NCI-H1694 treated with DMSO at 0.1 percent for 48 hours (cell line): ENCODE data around the gene RARRES1.

ENCODE experiments used
- DNase-seq: peaks from one replicate; lab custom pipeline; 2025; lab: John Stamatoyannopoulos, UW

RARRES1 gene

DNA sequence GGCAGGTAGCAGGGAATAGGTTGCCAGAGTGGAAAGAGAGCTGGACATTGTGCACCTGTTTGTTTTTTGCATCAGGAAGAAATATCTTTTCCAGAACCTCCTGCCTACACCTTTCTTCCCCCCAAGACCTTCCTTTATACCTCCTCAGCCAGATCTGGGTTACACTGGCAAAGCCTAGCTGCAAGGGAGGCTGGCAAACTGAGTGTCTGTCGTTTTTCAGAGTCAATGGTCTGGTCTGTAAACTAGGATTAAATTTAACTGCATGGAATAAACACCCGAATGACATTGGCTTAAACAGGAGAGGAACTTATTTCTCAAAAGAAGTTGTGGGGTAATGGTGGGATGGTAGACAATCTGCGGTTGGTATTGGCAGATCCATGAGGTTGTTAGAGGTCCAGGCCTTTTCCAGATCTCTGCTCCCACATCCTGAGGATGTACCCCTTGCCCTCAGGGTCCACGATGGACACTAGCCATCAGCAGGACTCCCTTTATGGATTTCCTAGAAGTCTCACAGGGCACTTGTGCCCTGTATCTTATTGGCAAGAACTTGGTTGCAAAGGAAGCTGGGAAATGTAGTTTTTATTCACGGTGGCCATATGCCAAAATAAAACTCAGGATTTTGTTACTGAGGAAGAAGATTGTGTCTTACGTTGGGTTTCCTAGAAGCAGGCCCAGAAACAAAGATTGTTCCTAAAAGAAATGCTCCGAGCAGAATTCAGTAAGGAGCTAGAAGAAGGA lies 3.2 kb upstream of the RARRES1 start:
- no peak for DNase-seq

DNA sequence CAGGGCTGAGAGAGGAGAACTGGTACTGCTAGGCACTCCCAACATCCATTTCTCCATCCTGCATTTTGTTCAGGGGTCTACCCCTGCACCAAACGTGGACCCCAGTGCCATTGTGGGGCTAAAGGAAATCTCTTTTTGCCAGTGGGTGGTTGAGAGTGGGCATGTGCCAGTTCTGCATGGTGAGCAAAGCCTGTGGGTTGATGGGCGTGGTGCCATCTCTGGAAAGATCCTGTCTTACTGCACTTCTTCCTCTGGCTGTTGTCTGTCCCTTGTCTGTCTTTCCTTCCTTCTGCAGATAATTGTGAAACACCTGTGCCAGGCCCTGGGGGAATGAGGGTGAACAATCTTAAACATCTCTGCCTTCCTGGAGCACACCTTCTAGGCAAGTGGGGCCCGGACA lies 1.4 kb upstream of the RARRES1 start:
- DNase-seq = no peak

DNA sequence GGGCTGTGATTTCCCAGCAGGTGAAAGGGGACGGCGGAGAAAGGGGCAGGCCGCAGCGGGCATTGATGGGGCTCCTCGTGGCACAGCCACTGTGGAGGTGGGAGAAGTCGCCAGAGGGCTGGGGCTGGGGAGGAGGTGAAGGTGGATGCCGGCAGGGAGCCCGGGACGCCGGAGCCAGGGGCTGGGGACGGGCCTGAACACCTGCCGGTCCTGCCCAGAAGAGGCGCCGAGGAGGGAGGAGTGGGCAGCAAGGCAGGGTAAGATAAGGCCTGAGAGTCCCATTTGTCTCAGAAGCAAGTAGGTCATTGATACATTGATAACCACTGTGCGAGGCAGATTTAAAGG lies 571 bp upstream of the RARRES1 start:
- no peak for DNase-seq

DNA sequence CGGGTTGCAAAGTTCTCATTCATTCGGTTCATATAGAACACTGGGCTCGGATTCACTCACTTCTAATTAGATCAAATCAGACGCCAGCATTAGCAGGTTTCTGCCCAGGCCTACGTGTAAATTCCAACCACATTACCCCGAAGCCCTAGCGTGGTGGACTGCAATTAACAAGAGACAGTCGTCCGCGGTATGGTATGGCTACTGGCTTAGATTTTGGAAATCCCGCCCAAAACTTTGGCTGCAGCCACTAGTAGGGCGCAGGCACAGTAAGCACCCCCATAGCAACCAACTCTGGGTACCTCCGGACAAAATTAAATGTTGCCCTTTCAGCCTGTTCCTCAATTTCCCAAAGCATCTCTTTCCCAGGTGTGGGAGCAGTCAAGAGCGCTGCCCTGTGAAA lies 771 bp downstream of the RARRES1 start:
- DNase-seq = no peak

DNA sequence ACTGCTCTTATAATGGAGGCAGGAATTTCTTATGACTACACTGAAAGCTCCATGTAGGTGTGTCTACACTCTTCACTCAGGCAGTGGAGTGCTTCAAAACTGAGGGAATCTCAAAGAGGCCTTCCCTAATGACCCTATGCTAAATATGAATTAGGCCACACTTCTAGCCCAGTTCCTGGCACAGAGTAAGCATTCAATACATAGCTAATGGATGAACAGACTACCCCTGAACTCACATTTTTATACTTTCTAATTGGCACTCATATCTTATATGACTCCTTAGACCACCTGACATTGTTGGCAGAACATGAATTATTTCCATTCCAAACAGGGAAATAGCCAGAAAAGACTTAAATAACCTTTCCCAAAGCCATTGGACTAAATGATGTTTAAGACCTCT lies 3.4 kb downstream of the RARRES1 start:
- no peak for DNase-seq

DNA sequence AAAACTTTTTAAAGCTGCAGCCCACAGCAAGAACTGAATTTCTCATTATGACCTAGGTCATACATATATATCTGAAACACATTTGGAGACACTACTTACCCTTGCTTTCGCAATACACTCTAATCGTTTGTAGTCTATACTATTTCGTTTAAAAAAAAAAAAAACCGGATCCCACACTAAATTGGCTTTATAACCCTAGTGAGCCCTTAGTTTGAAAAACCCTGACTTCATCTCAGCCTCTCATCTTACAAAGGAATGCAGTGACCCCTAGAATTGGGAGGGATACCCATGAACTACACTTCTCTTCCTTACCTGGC lies 4.2 kb downstream of the RARRES1 start:
- no peak for DNase-seq

DNA sequence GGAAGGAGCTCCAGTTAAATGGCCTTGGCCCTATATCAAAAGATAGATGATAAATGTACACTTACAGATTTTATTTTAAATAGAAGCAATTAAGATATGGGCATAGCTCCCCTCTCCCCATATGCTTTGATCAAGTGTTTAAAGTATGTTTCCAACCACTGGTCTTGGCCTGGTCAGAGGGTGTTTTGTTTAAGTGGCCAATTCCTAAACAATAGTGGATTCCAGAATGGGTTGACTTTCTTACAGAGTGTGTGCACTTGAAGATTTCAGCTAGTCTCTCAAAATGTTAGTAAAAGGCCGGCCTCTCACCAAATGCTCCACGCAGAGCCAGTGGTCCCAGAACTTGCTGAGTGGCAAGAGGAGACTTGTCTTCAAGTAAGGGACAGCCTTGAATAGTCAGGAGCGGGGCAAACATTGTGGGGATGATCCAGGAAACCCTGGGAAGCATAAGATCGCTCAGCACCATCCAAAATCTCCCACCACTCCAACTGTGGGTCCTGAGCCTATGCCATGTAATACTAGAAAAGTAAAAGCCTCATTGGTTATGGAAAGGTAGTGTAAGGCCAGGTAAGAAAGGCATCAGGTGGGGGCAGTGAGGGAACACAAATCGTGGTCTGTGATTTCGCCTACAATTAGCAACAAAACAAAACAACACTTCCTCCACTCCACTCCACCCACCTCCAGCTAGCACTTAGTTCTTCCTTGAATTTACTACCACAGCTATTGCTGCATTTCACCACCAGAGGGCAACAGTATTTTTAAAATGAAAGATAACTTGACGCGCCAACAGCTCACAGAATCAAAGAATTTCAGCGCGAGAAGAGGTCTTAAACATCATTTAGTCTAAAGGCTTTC lies 4.8 kb downstream of the RARRES1 start:
- DNase-seq = peak; percentile 77

DNA sequence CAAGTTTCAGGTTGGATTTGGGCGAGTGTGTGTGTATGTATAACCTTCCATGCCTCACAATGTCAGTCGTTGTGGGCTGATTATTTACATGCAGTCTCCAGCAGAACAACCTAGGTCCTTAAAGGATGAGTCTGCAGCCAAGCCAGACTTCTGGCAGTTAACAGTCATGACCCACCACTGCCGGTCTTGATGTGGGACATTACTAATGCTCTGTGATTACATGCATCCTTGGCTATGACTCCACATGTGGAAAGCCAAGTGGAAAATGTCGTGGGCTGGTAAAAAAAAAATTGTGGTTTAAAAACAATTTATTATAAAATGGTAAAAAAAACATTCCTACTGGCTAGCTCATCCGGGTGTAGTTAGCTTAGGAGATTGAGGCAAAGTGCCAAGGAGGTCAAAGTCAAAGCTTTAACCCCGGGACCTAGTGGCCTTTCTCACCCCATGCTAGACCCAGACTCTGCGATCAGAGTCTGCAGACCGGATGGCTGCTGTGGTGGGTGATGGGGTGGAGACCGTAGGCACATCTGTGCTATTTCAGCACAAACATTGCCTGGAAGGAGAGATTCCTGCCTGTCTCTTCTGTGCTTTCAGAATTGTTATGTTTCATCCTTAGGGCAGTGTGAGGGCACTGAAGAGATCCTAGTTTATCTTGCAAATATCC lies 6.8 kb downstream of the RARRES1 start:
- DNase-seq = no peak

DNA sequence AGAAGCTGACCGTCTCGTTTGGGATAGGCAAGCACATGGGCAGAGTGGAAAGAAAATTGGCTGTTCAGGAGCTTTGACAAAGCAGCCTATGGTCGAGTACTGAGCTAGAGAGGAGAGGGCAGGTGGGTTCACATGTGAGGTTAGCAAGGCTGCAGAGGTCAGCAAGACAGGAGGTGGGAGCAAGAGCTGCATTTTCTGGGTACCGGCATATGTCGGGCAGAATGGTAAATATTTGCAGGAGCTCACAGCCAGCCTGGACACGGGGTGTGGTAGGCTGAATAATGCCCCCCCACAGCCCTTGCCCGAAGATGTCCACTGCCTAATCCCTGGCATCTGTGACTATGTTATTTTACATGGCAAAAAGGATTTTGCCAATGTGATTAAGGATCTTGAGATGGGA lies 8.3 kb downstream of the RARRES1 start:
- DNase-seq = no peak

DNA sequence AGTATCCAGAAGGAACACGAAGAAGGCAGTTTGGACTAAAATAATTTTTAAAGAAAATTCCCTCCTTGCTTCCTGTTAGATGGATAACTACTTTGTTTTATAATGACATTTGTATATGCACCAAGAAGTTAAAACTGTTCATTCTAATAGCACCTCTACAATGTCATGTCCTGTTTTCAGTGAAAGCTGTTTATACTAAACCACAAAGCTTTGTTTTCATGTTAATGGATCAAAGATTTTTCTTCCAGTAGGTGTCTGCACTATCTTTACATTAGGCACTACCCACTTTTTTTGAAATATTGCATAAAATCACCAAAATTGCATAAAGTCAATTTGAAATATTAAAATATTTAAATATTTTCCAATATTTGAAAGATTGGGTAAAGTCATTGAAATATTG lies 10.1 kb downstream of the RARRES1 start:
- no peak for DNase-seq

DNA sequence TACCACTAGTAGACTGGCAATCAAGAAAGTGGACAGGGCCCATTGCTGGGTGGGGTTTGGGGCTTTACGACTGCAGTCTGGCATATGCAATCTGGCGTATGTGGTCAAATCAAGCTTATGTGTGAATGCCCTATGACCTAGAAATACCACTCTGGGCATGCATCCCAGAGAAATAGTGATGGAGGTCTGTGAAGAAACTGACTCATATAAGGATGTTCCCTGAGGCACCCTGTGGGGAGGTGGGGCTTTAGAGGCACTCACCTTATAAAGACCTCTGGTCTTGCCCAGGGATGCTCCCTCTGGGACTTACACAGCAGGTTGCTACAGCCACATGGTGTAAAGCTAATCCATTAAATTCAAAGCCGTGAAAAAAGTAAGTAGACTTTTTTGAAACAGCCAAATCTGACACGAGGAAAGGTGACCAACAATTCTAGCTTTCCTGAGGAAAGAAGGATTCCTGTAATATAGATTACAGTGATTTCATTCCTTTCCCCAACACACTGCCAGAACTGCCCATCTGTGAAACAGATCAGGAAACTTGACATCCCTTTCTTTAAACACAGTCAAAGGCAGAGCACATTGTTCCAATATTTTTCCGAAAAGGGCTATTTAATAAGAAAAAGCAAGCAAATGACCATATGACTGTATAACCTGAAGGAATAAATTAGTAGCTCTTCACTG lies 13.6 kb downstream of the RARRES1 start:
- DNase-seq = no peak

DNA sequence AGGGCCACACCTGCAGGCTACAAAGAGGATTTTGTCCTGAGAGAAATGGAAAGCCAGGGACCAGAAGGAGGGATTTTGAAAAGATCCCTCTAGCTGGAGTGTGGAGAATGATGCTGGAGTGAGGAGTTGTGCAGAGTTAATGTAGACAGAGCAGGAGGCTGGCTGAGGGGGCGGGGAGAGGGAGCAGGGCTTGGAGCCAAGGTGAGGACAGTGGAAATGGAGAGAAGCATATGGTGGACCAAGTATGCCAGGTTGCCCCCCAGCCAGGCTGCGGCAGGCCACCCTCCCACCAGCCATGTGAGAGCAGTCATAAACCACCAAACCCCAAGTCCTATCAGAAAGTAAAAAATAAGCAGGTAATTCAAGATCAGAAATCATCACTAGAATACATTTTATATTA lies 14.7 kb downstream of the RARRES1 start:
- no peak for DNase-seq

DNA sequence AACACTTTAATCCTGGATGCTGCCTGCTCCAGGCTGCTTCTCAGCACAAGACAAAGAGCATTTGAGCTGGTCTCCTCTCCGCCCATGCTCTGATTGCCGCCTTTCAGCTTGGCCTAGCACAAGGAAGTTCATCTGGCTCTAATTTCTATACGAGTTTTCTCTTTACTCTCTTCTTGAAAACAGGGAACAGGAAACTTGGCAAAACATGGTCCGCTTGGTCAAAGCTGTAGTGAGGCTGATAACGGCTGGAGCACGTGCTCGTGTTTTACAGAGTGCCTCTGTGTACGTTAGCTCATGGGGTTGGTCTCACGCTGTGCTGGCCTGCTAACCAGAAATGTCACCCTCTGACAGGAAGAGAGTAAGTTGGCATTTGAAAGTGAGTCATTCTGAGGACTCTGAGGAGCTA lies 19.2 kb downstream of the RARRES1 start:
- DNase-seq = no peak

DNA sequence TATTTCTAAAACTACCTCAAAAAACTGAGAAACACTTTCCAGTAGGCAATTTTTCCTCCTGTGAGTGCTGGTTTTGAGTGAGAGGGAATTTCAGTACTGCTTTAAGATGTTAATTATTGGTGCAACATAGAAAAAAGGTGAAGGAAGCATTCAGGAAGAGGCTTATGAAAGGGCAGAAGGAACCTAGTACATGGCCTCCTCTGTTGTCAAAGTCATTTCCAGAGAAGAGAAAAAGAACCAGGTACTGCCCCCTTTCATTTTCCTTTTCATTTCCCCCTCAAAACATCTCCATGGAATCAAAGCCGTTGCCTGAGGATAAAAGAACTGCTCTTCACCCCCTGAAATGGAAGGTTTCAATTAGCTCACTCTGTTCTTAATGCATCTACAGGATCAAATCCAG lies 19.8 kb downstream of the RARRES1 start:
- DNase-seq = no peak

DNA sequence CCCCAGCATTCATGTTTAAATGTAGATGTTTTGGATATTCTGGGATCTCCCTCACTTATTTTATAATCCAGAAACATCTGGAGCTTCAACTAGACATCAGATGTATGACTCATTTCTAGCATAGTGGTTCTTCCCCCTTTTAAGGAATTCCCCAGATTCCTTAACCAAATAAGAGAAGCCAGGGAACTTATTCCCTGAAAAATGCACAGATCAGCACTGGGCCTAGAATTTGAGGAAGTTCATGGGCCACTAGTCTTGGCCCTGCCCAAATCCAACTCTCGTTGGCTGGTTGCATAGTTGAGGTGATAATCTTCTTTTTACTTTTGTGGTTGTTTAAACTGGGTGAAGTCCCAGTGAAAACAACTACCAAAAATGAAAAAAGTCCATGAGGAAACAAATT lies 20.4 kb downstream of the RARRES1 start:
- DNase-seq = no peak

DNA sequence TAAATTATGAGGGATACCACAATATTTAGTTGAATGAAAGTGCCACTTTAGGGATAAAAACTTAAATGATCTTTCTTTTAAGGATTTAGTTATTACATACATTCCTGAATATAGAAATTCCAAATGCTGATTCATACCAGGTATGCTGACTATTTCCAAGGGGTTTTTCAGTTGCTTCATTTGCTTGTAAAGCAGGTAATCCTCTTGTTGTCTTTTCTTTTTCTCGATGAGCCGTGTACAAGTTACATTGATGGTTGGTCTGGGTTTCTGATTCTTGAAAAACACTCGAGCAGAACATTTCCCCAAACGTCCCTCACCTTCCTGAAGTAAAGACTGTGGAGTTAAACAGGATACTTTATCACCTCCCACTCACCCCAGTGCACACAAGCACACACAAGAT lies 21.7 kb downstream of the RARRES1 start:
- no peak for DNase-seq

DNA sequence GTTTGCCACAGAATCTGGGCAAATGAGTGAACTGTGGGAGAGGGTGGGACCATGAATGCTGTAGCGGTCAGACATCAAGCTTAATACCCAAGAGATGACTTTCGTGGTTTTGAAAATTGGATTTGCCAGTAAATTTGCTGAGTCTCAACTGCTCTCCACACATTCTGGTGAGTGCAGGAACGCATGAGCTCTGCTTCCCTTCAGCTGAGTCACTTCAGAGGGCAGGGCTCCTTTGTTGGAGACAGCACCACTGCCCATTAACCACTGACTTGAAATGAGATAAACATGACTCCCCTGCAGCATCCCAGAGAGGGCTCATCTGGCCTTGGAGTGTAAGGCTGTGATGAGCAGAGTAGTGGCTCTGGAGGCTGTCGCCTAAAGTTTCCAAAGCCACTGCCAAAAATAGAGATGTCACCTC lies 22.6 kb downstream of the RARRES1 start:
- no peak for DNase-seq

DNA sequence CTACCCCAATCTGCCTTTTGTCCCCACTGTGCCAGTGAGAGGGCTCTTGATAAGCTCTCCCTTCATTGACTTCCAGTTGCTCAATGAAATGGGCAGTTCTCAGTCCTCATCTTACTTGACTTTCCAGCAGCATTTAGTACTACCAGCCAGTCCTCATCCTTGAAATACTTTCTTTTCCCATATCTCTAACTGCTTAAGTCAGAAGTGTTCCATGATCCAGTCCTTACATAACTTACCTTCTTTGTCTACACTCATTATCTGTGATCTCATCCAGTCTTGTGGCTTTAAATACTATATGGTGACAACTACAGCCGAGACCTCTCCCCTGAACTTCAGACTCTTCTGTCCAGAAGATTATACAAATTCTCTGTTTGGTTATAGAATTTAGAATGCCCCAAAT lies 28.7 kb downstream of the RARRES1 start:
- no peak for DNase-seq

DNA sequence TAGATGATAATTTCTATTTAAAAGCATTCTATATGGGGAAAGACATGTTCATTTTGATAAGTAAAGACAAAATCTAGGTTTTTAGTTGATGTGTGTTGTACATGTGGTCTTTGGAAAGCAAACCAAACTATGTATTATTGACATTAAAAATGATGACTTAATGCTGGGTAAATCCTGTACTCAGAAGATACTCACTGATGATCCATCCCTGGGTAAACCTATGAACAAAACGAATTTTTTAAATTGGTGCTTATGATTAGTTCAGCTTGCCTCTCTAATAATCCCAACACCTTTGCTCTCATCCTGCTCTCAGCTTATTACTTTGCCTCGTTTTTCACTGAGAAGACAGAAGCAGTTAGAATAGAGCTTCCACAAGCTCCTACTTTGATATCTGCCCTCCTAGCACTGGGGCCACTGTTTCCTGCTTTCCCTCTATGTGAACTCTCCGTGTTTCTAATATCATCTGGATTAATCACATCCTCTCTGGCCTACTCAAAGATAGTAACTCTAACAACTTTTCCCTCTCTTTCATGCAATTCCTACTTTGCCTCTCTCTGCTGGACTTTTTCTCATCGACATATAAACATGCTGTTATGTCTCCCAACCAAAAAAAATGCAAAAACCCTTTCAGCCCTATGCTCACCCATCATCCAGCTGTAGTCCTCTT lies 29.3 kb downstream of the RARRES1 start:
- DNase-seq = no peak

DNA sequence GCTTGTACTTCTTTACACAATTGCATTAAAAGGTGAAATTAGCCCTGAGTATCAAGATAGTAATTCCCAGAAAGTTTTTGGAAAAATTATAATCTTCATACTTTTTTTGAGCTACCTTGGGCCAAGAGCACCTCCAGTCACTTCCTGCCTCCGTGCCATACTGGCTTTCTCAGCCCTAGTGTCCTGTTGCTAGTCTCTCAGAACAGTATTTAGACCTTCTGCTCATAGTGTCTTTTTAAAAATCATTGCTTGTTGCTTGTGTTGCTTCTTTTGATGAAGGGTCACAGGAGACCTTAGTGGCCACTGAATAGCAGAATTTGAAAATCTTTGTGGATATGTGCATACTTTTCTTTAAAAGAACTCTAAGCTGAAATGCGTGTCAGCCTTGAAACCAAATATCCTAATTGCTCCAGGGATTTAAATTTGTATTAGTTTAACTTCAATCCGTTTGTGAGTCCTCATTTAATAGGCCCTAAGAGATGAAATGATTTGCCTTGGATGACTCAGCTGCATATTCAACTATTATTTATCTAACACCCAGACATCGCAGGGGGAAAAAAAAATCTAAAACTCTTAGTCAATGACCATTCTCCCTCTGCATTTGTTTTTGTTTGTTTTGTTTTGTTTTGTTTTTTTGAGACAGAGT lies 30.7 kb downstream of the RARRES1 start:
- DNase-seq = no peak

DNA sequence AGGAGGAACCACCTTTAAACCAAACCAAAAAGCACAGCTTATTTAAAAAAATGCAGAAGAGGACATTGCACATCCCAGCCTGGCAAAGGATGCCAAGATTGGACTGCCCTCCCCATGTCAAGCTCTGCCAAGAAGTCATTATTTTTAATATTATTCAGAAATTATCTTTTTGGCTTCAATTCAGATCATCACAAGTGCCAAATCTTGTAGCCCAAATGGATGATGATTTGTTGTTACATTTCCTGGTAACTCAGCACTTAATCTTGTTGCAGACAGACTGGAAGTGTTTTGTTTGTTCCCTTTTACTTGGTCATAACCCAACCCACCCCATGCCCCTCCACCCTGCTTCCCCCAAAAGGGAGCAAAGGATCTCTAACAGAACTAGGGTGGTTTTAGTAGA lies 31.7 kb downstream of the RARRES1 start:
- DNase-seq = no peak

DNA sequence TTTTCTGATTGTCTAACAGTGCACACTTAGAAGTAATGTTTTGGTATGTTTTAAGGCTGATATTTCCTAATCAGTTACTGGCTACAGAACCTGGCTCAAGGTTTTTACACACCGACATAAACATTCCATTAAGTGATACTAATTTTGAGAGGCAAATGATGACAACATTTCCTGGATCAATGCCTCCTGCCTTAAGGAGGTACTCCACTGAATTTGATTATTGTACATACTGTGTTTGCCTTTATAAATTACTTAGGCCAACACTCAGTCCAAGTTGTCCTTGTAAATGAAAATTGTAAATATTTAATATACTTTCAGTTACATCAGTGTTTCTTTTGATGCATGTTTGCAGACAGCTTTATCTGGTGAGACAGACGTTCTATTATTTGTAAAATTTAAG lies 35.6 kb downstream of the RARRES1 start:
- no peak for DNase-seq
